H54 (cell line): Measurements from ENCODE around the gene ANKRD49.
"Not testable (repeated sequence)": the region's sequence is repeated elsewhere in the genome, so short reads cannot be mapped to it uniquely, and the experiment has no call there.

Experiments used
- DNase-seq: peaks from one replicate; pipeline ENCODE4 v3.0.0; 2011; ENCODE audit warnings: low spot score, mixed read lengths; ENCODE audit not compliant: insufficient read length
- FAIRE-seq: peaks from 3 replicates; lab custom pipeline; 2011; peaks lifted over from hg19 to GRCh38; lab: Jason Lieb, UNC
- POLR2A ChIP-seq: IDR thresholded peaks from 2 replicates; pipeline ENCODE4 v1.6.1; 2011; ENCODE audit warnings: low read depth, mild to moderate bottlenecking, low read length

The ANKRD49 gene

DNA sequence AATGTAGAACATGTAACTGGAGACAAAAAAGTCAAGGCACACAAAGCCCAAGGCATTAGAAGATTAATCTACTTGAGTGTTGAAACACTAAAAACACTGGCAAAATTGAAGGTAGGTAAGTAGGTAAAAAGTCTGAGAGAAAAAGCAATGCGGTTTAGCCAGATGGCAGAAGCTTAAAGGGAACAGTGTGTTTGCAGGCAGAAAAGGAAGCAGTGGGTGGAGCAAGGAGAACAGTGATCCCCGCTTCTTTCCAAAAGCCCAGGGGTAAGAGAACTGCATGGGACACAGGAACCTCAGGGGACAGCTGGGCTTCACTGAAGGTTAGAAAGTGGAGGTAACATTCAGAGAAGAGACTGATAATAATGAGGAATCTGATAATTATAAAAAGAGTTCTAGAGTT is 16.2 kb upstream of the ANKRD49 start:
- DNase-seq (no peak), FAIRE-seq (no peak)
- no peak for TF ChIP-seq POLR2A

DNA sequence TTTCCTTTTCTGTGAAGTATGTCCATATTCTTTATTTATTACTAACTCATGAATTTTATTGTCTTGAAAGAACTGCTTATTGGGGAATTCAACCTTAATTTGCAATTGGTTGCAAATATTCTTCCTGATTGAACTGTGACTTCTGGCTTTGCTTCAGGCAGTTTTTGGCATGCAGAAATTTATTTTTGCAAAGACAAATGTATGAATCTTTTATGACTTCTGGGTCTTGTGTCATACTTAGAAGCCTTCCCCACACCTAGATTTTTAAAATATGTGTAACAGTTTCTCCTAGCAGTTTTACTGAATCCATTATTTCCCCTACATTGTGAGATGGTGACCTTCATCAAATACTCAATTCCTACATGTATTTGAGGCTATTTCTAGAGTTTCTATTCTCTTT is 12.4 kb upstream of the ANKRD49 start:
- no peak for FAIRE-seq
- TF ChIP-seq POLR2A, result no peak
- DNase-seq, result no peak

DNA sequence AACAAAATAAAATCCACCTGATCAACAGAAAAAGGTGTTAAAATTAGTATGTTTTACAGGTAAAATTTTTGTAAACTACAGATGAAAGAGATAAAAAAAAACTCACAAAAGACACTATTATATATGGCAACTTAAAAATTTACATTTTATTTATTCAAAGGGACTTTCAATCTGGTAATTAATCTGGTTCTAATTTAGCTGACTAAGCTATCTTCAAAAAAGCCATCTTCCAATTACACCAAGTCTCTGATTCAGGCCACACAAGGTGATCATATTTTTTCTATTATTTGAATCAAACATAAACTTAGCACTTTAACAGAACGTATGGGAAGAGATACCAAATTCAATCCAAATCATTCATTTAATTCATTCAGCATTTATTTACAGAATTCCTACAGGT is 7.7 kb upstream of the ANKRD49 start:
- TF ChIP-seq POLR2A, result no peak
- no peak for DNase-seq
- no peak for FAIRE-seq

DNA sequence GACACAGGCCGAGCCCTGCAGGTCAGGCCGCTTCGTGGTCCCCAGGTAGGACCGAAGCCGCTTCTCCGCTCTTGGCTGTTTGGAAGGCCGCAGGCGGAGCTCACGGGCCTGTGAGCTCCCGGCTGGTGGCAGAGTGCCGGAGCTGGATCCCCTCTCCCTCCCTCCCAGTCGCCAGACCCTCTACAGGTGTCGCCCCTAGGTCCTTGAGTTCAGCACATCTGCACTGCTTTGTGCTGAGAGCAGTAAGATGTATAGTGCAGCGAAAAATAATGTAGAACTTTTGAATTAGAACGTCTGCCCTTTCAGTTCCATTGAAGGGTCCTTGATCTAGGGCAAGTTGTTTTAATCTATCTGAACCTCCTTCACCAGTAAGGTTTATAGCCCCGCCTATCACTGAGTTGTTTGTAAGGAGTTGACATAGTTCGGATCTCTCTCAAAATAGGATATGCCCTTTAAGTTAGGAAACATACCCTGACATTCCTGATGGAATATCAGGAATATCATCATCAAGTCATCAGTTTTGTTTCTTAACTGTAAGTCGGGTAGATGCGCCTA is 419 bp downstream of the ANKRD49 start:
- FAIRE-seq (no peak), DNase-seq (no peak)
- TF ChIP-seq POLR2A, result no peak

DNA sequence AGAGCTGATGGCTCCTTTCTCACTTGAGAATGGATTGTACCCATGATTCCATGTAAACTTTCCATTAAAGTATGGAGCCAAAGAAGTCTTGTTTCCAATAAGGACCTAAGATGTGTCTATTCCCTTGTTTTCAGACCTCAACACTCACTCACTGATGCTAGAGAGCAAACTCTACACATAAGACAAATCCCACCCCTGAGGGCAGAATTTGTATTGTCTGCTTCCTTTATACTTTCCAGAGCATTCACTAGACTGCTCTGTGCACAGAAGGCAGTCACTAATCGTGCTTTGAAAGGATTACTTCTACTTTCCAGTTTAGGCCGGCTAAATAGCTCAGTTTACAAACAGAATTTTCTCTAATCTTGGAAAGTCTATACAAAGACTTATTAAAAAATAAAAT is 6.4 kb downstream of the ANKRD49 start:
- no peak for TF ChIP-seq POLR2A
- FAIRE-seq (no peak), DNase-seq (no peak)

DNA sequence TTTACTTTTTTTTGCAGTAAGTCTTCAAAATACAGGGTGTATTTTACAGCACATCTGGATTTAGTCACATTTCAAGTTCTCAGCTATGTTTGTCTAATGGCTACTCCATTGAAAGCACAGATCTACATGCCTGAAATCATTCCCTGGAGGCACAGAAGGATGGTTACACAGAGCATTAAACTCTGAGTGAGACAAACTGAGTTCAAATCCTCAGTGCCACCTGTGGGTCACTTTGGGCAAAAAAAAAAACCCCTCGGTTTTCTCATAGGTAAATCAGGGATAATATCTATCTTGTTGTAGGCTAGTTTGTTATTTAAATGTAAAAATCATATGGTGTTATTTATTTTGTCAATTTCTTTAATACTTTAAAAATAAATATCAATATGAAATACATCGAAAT is 7.7 kb downstream of the ANKRD49 start:
- no peak for DNase-seq
- no peak for FAIRE-seq
- no peak for TF ChIP-seq POLR2A

DNA sequence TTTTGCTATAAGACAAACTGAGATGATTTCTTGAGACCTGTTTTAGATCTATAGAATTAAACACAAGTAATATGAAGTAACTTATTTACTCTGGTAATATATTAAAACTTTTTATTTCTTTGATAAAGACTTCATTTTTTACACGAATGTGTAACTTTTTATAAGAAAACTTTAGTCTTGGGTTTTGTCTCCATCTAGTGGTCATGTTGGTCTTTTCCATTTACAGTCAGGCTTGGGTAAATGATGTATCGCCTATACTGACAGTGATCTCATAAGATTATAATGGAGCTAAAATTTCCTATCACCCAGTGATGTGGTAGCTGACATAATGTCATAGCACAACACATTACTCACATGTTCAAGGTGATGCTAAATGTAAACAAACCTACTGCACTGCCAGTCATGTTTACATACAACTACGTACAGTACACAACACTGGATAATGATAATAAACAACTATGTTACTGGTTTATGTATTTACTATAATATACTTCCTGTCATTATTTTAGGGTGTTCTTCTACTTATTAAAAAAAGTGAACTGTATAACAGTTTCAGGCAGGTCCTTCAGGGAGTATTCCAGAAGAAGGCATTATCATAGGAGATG is 11.0 kb downstream of the ANKRD49 start:
- no peak for TF ChIP-seq POLR2A
- FAIRE-seq (no peak), DNase-seq (no peak)

DNA sequence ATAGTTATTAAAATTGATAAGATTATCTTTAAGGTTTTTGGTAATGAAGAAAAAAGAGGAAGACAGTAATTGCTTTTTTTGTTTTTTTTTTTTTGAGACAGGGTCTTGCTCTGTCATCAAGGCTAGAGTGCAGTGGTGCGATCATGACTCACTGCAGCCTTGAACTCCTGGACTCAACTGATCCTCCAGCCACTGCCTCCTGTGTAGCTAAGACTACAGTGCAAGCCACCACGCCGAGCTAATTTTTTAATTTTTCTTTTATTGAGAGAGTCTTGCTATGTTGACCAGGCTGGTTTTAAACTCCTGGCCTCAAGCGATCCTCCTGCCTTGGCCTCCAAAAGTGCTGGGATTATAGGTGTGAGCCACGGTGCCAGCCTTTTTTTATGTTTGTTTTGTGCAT is 12.7 kb downstream of the ANKRD49 start:
- FAIRE-seq, DNase-seq: not testable (repeated sequence)

DNA sequence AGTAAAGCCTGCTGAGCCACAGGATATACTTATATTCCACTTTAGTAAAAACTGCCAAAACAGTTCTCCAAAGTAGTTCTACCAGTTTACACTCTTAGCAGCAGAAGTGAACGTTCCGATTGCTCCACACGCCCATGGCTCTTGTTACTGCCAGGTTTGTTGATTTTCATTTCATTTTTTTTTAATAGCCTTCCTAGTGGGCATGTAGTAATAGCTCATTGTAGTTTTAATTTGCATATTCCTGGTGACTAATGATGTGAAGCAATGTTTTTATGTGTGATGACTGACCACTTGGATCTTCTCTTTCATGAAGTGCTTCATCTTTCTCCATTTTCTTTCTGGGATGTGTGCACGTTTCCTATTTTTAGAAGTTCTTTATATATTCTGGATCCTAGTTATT is 13.7 kb downstream of the ANKRD49 start:
- TF ChIP-seq POLR2A, result no peak
- DNase-seq (no peak), FAIRE-seq (no peak)

DNA sequence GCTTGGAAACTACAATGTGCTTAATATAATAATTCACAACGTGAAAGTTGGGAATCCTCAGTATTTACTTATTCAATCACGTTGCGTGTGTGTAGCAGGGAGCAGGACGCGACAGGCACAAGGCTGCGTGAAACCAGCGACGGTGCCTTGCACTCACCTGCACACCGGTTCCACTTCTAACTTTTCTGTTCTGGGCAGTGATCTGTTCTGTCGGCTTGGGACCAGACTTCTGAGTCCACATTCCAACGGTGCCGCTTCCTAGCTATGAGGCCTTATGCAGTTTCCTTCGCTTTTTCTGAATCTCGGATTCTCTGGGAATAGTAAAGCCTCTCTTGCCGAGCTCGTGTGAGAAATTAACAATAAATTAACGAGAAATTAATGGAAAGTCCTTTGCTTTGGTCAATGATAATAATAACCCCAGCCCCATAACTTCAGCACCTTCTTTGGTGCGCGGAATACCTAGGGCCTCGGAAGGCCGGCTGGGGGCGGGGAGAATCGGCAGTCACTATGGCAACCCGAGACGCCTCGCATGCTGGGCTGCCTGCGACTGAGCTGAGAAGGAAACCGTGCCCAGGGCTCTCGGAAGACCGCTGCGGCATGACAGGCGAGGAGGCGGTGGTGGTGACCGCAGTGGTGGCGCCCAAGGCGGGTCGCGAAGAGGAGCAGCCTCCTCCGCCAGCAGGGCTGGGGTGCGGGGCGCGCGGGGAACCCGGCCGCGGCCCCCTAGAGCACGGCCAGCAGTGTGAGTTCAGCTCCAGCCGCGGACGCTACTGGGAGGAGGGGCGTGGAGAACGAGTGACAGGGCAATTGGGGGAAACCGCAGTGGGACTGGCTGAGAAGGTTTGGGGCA is 18.4 kb downstream of the ANKRD49 start, which contains the start of gene C11orf97:
TSS of gene C11orf97 (plus strand) at position 530 of the 850 bp plus-strand sequence. CDS start at position 598, 68 bp downstream.
- TF ChIP-seq POLR2A, result no peak
- FAIRE-seq (no peak), DNase-seq (no peak)

DNA sequence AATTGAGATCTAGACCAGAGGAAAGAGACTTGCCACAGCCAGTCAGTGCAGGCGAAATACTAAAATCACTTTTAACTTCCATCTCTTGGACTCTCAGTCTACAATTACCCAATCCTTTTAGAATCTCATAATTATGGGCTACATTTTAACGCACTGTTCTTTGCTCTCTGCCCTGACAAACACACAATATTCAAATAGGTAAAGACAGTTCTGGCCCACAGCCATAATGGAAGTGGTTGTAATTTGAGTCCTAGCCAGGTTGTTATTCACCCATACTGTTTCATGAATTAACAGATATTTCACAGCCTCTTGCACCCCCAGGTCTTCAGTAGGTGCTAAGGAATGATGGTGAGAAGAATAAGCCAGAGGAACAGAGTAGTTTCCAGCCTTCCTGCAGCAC is 19.3 kb downstream of the ANKRD49 start:
- no peak for DNase-seq
- no peak for FAIRE-seq
- no peak for TF ChIP-seq POLR2A

DNA sequence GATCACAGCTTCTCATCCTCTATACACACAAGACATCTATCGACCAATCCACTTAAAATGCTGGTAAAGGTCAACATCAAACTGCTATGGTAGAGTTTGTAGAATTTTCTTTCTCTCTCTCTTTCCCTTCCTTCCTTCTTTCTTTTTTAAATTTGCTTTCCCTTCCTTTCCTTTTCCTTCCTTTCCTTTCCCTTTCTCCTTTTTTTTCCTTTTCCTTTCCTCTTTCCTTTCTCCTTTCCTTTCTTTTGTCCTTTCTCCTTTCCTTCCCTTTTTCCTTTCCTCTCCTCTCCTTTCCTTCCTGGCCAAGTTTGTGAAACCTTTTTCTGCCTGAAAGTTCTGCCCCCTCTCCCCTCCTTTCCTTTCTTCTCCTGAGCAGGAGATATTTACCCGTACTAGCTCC is 21.6 kb downstream of the ANKRD49 start:
- DNase-seq, result no peak
- no peak for FAIRE-seq
- no peak for TF ChIP-seq POLR2A

DNA sequence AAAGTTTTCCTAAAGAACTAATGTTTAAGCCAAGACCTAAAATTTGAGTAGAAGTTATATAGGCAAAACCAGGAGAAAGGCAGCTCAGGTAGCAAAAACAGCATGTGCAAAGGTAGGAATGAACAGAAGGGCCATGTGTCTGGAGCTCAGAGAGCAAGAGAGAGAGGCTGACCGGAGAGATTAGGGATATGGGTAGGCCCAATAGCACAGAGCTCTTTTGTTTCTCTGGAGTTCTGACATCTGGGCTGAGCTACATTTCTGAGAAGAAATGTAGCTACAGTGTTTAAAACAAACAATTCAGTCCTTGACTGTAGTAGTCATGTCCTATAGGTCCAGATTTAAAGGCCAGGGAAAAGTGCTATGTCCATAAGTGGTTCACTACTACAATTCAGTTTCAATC is 22.9 kb downstream of the ANKRD49 start:
- FAIRE-seq (no peak), DNase-seq (no peak)
- no peak for TF ChIP-seq POLR2A

DNA sequence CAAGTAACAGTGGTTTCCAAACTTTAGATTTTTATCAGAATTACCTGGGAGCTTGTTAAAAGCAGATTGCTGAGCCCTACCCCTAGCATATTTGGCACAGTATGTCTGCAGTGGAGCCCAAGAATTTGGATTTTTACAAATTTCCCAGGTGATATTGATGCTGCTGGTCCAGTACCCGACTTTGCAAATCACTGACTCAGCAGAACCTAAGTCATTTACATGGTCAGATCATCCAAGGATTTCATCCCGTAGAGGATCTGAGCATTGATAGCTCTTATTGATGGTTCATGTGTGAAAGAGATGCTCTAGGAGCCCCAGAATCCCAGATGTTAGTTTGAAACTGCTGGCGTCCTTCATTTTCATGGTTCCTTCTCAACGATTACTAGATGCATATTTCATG is 24.5 kb downstream of the ANKRD49 start:
- no peak for FAIRE-seq
- TF ChIP-seq POLR2A, result no peak
- no peak for DNase-seq
